ENCODE data around the gene CAND2.
"Not testable (repeated sequence)": the region's sequence is repeated elsewhere in the genome, so short reads cannot be mapped to it uniquely, and the experiment has no call there.

The CAND2 gene

DNA sequence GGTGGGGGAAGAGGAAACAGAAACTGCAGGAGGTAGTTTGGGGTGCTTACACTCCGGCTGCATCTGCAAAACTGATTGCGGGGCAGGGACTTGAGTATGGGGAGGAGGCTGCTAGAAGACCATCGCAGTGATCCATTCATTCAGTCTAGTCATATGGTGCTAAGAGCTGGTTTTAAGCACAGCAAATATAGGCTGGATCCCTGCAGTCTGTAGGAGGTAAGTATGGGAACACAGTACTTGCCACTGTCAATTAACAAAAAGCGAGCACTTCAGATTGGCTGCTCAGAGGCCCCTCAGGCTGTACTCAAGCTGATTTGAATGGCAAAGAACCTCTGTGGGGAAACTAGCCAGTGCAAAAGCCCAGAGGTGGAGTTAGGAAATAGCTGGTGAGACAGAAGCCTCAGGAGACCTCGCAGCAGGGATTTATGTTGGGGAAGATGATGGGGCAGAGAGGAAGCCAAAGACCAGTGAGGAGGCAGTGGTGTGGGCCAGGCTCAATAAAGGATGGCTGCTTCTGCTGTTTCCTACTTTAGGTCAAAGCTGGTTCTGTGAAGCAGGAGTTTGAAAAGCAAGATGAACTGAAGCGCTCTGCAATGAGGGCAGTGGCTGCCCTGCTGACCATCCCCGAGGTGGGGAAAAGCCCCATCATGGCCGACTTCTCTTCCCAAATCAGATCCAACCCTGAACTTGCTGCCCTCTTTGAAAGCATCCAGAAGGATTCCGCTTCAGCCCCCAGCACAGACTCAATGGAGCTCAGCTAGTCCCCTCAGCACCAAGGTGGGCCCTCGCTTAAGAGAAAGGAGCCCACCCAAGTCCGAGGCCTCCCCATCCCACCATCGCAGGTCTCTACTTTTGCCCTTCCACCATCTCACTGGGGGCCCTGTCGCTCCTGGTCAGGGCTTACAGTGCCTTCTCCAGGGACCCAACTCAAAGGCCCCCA, 37.0 kb downstream of the CAND2 start:
- DNase-seq: peak; percentile 13

DNA sequence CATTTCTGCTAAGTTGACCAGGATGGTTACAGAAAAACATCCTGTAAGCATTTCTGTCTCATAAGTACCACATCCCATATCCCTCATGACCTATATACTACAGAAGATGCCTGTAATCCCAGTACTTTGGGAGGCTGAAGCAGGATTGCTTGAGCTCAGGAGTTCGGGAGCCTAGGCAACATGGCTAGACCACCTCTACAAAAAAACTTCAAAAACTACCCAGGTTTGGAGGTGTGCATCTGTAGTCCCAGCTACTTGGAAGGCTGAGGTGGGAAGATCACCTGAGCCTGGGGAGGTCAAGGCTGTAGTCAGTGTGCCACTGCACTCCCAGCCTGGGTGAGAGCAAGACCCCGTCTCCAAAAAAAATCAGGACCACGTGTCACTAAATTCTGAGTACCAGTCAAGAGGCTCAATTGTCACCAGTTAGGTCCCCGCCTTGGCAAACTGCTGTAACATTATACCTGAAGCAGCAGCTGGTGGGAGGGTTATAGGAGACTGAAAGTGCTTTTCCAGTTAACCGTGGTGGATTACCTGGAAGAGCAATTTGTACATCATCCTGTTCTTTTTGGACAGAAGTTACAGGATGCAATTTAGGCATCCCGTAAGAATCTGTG, 38.7 kb downstream of the CAND2 start:
- peak; percentile 16 for DNase-seq

DNA sequence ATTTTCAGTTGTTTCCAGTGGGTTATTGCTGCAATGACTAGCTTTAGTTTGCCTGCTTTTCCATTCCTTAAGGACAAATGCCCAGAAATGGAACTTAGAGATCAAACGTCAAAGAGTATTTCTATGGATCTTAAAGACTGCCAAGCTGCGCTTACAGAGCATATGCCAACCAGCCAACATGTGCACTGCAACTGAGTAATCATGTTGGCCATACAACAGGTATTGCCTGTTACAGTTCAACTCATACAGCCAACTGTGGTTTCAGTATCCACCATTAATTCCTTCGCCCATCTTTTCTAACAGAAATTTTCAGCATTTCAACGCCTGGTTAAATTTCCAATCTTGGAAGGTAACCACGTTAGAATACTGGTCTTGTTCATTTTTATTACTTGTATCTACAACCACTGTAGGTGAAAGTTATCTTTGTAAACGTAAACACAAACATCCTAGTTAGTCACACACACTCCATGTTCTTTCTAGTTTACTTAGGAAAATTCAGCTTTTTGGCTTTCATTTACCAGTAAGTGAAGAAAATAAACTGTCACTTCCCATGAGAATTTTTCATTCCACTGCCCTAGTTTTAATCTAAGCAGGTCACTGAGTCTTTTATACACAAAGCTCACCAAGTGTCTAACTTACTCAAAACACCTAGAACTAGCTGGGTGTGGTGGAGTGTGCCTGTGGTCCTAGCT, 41.0 kb downstream of the CAND2 start:
- DNase-seq: no peak

DNA sequence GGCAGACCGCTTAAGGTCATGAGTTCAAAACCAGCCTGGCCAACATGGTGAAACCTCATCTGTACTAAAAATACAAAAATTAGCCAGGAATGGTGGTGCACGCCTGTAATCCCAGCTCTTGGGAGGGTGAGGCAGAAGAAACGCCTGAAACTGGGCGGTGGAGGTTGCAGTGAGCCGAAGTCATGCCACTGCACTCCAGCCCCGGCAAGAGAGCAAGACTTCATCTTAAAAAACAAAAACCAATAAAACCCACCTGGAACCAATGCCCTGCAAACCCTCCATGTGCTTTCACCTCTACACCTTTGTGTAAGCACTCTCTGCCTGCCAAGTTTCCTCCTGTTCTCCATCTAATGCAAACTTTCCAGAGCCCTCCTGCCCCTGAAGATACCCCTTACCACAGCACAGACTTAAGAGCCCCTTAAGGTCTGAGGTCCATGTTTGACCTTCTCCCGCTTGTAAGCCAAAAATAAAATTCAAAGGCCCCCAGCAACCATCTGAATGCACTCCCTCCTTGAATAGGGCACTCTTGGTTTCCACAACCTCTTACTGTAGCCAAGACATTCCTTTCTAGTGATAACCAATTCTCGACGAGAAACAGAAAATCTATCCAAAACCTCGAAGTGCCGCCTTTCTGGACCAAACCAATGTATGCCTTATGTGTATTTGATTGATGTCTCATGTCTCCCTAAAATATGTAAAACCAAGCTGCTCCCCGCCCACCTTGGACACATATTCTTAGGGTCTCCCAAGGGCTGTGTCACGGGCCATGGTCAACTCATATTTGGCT, 41.9 kb downstream of the CAND2 start:
- DNase-seq: no peak

DNA sequence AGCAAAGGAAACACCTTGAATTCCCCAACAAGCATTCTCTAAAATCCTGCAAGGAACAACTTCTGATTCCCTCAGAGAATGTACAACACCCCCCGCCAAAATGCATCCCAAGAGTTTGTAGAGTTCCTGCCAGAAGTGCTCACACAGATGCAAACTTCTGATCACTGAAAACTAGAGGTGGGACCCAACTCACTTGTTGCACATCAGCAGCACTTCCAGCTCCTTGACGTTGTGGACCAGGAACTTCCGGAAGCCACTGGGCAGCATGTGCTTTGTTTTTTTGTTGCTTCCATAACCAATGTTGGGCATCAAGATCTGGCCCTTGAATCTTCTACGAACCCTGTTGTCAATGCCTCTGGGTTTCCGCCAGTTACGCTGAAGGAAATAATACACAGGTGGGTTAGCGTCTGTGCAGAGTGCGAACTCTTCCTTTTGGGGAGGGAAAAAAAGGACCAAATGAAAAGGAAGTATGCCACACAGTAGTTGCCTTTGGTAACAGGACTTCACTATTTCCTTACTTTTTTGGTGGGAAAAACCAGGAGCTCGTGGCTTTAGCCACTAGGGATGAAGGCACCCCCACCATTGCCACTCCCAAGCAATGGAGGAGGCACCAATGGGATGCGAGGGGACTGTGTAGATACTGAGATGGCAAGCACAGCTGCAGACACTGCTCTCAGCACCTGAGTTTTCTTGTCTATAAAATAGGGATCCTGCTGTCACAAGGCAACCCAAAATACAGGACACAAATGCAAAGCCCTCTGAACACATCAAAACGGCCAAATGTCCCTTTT, 42.9 kb downstream of the CAND2 start:
- peak; percentile 13 for DNase-seq

DNA sequence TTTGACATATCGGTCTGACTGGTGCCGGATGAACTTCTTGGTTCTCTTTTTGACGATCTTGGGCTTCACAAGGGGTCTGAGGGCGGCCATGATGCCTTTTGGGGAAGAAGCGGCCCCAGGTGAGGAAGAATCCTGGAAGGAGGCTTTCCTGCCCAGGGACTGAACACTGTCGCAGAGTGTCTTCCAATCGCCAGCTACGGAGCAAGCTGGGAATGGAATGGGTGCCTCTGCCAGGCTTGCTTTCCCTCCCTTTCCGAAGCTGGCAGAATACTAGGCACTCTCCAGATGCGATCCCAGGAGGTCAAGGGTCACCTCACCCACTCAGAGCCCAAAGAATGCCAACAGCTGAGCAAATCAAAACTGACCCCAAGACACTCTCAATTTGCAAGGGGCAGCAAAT, 43.7 kb downstream of the CAND2 start:
- peak; percentile 12 for DNase-seq

DNA sequence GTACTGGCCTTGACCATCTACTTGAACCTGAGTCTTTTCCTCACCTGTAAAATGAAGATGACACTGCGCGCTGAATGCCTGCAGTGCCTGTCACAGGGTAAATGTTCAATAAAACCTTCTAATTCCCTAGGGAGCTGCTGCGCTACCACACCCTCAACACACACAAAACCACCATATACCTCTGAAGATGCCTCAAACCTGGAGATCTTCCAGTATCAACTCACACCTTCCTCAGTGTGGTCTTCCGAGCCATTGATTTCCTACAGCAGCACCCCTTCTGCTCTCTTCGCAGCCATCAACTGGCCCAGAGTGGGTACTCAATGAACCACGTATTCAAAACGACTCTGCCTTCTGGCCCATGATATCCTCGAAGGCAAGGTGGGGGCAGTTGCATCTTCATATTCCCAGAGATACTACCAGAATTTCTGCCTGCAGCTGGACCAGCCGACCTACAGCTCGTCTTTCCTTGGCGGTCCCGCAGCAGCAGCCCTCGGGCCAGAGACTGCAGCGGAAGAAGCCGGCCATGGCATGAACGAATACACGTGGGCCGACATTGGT, 44.2 kb downstream of the CAND2 start:
- no peak for DNase-seq

DNA sequence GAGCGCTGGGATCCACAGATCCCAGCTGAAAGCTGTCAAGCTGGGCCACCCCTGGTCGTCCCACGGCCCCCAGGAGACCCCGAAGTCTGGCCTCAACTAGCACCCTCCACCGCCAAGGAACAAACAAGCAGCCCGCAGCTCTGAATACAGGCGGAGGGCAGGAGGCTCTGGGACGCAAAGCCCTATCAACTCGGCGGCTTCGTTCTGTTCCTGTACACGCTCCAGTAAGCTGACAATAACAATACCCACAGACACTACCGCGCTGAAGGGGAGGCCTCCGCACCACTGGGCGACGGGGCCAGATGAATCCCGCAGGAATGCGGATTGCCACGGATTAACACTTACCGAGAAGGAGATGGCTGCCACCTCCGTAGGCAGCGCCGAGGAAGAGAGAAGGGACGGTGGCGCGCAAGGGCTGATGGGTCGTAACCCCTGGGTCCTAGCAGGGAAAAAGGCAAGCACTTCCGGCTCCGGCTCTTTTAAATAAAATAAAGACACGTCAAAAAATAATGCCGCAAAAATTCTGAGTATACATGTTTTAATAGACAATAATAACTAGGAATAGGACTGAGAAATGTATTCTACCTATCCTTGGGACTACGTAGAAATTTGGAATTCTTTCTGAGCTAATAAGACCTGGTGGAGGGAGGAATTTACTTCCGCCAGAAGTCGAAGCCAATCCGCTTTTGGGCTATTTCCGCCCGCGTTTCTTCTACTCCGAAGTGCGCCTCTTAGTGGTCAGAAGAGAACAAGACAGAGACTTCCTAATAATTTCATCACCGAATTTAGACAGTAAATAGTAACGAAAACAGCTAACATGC, 44.9 kb downstream of the CAND2 start, which contains the start of gene RPL32:
Gene RPL32, minus strand, starts transcription at position 417 of the 821 bp plus-strand sequence. CDS start 1,328 bp downstream, outside the sequence.
- DNase-seq: peak; percentile 88

DNA sequence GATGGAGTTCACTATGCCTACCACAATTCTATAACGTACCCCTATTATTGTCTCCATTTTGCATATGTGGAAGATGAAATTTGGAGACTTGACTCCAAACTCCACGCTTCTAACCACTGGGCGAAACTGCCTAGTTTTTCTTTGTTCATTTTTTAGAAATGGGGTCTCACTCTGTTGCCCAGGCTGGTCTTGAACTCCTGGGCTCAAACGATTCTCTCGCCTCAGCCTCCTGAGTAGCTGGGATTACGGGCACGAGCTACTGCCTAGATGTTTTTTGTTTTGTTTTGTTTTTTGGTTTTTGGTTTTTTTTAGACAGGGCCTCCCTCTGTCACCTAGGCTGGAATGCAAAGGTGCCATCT, 45.5 kb downstream of the CAND2 start:
- DNase-seq: no peak

DNA sequence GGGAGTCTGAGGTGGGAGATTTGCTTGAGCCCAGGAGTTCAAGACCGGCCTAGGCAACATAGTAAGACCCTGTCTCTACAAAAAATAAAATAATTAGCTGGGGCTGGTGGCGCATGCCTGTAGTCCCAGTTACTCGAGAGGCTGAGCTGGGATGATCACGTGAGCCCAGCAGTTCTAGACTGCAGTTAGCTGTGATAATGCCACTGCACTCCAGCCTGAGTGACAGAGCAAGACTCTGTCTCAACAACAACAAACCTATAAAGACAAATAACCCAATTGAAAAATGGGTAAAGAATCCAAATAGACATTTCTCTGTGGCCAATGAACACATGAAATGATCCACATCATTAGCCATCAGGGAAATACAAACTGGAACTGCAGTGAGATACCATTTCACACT, 46.0 kb downstream of the CAND2 start:
- DNase-seq: no peak

DNA sequence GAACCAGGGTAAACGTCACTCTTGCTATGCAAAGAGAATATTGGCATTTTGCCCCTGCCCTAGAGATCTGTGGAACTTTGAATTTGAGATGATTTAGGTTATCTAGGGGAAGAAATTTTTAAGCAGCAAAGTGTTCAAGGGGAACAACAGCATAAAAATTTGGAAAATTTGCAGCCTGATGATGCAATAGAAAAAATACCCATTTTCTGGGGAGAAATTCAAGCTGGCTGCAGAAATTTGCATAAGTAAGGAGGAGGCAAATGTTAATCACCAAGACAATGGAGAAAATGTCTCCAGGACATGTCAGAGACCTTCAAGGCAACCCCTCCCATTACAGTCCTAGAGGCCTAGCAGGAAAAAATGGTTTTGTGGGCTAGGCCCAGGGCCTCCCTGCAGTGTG, 49.3 kb downstream of the CAND2 start:
- DNase-seq: no peak

DNA sequence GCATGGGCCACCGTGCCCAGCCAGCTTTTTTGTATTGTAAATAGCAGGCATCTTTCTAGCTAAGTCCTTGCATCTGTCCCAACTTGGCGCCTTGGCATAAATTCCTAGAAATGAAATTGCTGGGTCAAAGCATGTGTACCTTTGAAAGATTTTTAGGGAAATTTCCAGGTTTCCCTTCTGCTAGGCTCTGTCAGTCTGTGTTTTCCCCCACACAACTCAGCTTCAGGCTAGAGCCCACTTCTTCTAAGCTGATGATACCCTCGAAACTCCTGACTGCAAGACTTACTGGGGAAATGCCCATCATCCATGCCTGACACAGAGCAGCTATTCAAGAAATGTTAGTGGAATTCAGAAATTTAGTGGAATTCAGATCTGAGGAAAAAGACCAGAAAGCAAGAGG, 55.7 kb downstream of the CAND2 start:
- DNase-seq: no peak

DNA sequence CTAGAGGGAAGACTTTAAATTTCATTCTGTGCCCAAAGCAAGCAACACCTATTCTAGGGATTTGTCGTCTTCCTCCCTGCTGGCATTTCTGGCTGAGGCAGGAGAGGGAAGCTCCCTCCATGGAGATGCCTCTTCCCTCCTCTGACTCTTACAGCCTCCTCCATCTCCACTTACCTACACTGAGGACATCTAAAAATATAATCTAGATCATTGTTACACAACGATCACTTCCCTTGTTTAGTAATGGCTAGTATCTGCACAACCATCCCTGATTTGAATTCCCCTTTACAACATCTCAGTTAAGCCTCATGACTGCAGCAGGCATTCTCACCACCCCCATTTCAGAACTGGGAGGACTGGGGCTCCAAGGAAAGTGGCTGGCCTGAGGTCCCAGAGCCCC, 57.4 kb downstream of the CAND2 start:
- not testable (repeated sequence) for DNase-seq

DNA sequence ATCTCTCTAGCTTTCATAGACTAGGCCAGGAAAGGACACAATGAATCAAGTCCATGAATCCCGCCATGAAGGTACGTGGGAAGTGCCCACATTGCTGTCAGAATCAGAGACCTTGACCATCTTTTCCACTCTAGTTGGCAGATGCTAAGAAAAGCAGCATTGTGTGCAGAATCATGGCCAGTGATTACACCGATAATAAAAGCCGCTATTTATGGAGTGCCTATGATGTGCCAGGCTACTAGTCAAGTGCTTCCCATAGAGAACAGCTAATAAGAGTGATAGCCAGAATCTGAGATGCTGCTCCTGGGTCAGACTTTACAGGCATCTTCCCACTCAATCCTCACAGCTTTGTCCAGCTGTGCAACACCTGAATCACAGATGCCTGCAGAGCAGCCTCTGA, 58.1 kb downstream of the CAND2 start:
- no peak for DNase-seq

DNA sequence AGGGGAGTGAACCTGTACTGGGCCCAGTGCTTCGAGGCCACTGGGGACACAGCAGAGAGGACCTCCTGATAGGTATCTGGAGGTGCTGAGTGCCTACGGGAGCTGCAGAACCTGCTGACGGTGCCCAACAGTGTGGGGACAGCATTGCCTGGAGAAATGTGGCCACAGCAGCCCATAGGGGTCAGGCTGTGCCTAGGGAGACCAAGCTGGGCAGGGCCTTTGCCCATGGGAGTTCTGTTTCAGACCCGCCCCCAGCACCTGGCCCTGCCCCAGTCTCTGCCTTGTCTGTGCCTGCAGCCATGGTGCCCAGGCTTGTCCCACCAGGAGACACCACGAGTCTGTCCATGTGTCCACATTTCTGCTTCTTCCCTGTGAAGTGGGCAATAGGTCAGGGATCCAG, 60.1 kb downstream of the CAND2 start:
- no peak for DNase-seq

DNA sequence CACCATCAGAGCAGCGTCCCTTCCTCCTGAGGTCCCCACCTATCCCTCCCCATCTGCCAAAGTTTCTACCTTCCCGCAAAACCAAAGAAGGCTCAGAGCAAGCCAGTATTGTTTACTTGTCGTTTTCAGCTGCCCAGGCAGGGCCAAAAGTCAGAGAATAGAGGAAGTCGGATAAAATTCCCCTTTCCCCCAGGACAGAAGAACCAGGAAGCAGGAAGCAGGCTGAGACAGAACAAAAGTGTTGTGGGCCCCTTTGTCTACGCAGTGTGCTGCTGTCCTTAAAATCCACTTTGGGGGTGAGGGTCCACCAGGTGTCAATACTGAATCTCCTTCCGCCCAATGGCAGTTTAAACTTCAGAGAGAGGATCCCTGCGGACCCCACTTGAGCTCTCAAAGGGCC, 63.4 kb downstream of the CAND2 start:
- DNase-seq: no peak

DNA sequence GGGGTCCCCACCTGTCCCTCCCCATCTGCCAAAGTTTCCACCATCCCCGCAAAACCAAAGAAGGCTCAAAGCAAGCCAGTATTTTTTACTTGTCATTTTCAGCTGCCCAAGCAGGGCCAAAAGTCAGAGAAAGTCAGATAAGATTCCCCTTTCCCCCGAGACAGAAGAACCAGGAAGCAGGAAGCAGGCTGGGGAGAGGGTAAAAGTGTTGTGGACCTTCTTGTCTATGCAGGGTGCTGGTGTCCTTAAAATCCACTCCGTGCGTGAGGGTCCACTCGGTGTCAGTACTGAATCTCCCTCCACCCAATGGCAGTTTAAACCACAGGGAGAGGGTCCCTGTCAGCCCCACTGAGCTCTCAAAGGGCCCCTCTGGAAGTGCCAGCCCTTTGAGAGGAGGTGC, 65.1 kb downstream of the CAND2 start:
- DNase-seq: no peak

DNA sequence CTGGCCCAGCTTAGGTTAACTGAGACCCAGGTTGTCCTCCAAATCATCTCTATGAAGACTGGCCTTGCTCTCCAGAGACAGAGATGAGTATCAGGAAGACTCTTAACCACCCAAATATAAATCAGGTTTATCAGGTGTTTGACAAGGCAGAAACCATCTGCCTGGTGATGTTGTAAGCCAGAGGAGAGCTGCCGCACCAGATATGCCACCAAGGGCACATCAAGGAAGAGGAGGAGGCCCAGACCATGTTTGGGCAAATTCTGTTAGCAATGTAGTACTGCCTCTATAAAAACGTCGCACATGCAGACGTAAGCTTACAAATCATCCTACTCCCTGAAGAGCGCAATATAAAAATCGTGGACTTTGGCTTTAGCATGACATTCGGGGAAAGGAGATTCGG, 65.9 kb downstream of the CAND2 start:
- DNase-seq: no peak

DNA sequence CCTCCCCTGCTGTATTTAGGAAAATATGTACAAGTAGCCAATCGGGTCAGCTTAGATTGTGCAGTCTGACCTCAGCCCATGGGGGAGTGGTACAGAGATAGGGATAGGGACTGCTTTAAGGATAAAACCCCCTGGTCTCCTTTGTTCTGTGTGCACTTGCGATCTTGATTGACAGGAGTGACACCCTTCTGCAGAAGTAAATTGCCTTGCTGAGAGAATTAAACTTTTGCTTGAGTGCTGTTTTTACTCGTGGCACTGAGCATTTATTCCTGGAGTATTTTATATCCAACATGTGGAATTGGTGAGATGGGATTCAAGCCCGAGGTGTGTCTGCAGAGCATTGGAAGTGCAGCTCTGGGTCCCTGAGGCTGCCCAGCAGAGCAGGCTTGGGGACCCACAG, 68.8 kb downstream of the CAND2 start:
- no peak for DNase-seq

DNA sequence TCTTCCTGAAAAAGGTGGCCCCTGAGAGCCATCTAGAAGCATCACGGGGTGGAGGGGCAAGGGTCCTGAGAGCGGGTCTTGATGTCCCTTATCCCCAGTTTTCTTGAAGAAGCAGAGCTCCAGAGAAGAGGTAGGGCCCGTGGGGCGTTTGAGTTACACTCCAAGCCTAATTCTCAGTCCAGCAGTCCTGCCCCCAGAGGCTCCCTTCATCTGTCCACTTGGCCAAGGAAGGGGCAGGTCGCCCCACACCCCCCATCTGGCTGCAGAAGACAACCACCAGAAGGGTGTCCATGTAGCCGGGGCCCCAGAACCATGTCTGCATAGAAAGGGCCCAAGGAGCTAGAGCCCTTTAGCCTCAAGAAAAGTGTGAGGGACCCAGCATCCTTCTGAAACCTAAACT, 70.4 kb downstream of the CAND2 start:
- no peak for DNase-seq
